ENCODE data around the gene PRPF6.

PRPF6 gene

DNA sequence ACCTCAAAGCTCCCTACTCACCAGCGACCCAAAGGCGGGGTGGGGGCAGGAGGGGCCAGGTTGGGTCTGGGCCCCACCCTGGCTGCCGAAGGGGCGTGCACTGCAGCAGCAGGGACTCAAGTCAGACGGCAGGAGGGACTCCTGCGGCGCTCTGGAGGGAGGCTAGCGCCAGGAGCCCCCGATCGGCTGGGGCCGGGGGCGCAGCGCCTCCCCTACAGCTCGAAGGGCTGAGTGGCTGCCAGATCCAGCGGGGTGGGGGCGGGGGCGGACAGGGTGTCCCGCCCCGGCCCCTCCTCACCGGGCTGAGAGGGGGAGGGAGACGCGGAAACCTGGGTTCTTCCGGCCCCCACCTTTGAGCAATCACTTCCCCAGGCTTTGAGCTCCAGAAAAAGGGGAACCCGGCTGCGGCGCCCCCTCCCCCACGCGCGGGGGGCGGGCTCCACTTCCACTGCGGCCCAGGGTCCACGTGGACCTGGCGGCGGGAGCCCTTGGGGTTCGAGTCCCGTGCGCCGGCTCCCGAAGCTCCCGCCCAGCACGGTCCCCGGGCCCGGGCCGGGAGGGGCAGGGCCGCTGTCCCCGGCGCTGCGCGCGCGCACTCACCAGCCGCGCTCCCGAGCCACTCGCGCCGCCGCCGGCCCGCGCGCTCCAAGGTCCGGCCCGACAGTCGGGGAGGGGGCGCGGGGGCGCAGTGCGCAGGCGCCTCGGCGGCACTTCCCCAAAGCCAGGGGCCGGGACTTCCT is 98.5 kb downstream of the PRPF6 start, which contains the start of gene RGS19:
Gene RGS19 (minus strand): TSS at position 246 of the 740 bp plus-strand sequence. CDS start 2,632 bp downstream, outside the sequence.
- peak; percentile 61 for DNase-seq

DNA sequence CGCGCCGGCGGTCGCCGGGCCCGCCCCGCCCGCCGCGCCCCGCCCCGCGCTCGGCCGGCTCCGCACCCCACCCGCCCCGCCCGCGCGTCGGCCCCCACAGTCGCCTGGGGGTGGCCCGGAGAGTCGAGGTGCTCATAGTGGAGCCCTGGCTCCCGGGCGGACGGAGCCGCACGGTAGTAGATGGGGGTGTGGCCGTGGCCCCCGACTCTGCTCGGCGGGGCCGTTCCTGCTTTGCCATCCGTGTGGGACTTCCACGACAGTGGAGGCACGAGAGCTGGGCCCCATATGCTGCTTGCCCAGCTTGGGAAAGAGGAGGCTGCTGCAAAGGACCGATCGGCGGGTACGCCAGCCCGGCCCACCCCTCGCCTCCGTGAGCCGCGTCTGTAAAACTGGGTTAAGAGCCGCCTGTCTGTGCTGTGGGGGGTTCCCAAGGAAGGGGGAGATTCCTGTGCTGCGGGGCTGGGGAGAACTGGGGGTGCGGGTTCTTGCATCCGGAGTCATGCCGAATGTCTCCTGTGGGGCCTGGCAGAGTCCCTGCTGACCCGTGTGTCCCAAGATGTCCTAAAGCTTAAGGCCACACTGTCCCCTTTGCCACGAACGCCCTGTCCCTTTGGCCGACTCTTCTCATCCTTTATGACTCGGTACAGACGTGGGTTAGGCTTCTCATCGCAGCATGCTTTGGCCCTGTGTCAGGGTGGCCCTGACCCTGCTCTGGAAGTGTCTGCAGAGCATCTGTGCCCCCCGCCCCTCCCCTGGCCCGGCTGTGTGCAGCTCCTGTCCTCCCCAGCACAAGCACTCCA is 99.3 kb downstream of the PRPF6 start, which contains the start of gene OPRL1:
Gene OPRL1 (plus strand): TSS at position 70 of the 800 bp plus-strand sequence. CDS start 12,639 bp downstream, outside the sequence.
- peak; percentile 35 for DNase-seq

DNA sequence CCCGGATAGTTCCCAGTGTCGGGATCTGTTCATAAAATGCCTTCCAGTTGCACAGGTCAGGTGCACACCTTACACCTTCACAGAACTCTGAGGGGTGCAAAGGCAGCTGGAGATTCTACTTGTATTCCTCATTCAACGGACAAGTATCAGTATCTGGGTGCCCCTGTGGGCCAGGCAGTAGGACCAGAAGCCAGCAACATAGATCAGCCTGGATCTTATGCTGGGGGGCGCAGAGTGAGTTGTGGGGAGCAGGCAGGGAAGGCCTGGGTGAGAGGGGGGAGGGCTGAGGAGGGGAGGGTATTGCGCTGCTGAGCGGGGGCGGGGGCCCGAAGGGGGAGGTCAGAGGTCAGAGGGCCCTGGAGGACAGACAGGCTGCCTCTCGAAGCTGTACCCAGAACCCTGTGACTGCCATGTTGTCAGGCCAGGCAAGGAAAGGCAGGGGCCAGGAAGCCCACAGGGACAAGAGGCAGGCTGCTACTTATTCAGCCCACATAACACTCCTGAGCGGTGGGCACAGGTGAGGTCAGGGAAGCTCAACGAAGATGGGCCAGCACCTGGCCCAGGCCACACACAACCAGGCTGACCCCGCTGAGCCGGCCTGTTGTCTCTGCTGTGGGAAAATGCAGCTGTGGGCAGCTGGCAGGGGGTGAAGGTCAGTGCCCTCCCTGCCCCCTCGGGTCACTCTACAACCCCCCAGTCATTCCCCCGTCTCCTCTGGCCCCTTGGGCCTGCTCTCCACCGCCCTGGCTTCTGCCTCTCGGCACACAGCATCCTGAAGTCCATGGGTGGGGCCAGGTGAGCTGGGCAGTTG is 100.1 kb downstream of the PRPF6 start:
- DNase-seq: no peak

DNA sequence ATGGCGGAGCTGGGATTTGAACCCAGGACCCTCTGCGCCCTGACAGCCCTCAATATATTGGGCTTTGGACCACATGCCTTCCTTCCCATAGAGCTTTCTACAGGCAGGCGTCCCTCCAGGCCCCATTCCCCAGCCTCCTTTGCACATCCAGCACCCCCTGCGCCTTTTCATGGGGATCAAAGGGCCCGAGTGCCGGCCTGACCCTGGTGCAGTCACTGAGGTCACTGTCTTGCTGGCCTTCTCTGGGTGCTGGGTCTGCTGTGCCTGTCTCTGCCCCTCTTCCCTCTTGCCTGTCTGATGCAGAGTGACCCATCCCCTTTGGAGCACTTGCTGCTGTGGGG is 100.7 kb downstream of the PRPF6 start:
- DNase-seq: no peak

DNA sequence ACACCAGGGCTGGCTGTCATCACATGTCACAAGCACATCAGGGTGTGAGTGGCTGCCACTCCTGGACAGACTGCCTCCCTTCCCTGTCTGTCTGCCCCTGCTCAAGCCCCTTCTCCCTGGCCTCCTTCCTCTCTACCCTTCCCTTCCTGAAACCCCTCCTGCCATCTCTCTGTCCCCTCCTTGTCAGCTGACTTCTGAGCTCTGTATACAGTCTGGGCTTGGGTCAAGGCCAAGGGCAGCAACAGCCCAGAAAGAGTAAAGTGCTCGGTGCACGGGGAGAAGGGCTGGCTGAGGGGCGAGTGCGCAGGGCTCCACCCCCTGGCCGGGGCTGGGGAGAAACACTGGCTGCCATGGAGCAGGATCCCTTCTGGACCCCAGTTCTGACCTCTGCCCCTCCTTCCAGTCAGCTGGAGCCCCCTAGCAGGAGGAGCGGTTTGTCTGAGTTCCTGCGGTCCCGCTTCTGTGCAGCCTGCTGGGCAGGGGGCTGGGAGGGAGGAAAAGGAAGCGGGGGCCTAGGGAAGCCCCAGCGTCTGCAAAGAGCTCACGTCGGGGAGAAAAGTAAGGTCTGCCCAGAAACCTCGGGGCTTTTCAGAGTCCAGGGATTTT is 101.3 kb downstream of the PRPF6 start:
- no peak for DNase-seq
